Loucy (cell line): ENCODE results near the gene KPNA6.

Source experiments
- EZH2phosphoT487 ChIP-seq: fragments of 200-600 bp; IDR thresholded peaks from 2 replicates; pipeline ENCODE4 v1.6.1; 2018; ENCODE audit warnings: antibody characterized with exemption, mild to moderate bottlenecking, moderate library complexity, borderline replicate concordance
- TF ChIP-seq, protein P1 (sequence below): fragments of 200-600 bp; sonication (generic); conservative IDR thresholded peaks from 2 replicates; pipeline ENCODE4 v1.5.1; 2014; ENCODE audit warnings: mild to moderate bottlenecking, antibody characterized with exemption, low read length

DNA sequence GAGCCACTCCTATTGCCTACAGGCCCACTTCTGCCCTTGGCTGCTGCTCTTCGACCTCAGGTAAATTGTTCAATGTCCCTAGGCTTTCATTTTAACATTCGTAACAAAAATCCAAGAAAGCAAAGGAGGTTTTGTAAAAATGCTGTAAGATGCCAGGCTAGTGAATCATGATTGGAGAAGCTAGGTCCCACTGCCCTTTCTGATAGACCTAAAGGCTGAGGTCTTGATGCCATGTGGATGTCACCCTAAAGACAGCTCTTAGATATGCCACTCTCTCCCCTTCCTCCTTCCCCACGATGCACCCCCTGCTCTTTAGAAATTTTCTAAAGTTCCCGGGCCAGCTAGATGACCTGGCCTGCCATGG lies 45.0 kb upstream of the KPNA6 start:
- TF ChIP-seq, protein P1, sequence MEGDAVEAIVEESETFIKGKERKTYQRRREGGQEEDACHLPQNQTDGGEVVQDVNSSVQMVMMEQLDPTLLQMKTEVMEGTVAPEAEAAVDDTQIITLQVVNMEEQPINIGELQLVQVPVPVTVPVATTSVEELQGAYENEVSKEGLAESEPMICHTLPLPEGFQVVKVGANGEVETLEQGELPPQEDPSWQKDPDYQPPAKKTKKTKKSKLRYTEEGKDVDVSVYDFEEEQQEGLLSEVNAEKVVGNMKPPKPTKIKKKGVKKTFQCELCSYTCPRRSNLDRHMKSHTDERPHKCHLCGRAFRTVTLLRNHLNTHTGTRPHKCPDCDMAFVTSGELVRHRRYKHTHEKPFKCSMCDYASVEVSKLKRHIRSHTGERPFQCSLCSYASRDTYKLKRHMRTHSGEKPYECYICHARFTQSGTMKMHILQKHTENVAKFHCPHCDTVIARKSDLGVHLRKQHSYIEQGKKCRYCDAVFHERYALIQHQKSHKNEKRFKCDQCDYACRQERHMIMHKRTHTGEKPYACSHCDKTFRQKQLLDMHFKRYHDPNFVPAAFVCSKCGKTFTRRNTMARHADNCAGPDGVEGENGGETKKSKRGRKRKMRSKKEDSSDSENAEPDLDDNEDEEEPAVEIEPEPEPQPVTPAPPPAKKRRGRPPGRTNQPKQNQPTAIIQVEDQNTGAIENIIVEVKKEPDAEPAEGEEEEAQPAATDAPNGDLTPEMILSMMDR: no peak
- no peak for TF ChIP-seq EZH2phosphoT487
